GM18502 (cell line): ENCODE results near the gene KNDC1.
"Not testable (repeated sequence)": the region's sequence is repeated elsewhere in the genome, so short reads cannot be mapped to it uniquely, and the experiment has no call there.

Source experiments
- ATAC-seq: cut with Tn5 transposase; IDR thresholded peaks from one replicate; pipeline ENCODE4 v1.9.1; 2021; ENCODE audit warnings: mild to moderate bottlenecking; ENCODE audit not compliant: unreplicated experiment, poor library complexity

KNDC1 gene

DNA sequence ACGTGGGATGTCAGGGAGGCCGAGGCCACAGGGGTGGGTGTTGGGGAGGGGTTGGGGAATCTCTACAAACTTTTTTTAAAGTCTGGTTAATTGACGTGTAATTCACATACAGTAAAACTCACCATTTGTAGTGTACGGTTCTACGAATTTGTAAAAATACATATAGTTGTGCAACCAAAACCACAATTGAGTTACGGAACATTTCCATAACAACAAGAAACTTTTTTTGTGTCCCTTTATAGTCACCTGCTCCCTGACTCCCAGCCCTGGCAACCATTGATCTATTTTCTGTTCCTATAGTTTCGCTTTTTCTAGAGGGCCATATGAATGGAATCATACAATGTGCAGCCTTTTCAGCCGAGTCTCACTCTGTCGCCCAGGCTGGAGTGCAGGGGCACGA is 74.8 kb downstream of the KNDC1 start:
- ATAC-seq, result not testable (repeated sequence)

DNA sequence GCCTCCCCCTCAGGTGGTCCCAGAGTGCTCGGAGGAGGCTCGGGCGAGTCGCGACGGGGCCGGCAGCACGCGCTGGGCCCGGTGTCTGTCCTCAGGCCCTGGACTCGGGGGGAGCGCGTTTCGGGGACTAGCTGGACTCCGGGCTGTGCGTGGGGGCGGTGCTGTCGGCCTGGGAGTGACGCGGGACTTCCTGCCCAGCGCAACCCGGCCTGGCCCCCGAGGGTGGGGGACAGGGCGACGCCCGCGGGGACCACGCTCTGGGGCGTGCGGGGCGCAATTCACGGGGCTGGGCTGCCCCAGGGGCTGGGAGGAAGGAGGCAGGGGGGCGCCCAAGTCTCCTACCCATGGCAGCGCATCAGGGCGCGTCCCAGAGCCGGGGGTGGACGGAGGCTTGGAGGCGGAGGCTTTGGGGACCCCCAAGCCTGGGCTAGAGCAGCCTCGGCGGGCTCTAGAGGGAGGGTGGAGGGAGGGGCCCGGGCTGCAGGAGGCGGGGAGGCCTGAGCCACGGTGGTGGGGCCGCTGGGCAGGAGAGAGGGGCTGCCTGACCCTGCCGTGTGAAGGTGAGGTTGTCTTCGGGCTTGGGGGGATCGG is 75.3 kb downstream of the KNDC1 start:
- no peak for ATAC-seq

DNA sequence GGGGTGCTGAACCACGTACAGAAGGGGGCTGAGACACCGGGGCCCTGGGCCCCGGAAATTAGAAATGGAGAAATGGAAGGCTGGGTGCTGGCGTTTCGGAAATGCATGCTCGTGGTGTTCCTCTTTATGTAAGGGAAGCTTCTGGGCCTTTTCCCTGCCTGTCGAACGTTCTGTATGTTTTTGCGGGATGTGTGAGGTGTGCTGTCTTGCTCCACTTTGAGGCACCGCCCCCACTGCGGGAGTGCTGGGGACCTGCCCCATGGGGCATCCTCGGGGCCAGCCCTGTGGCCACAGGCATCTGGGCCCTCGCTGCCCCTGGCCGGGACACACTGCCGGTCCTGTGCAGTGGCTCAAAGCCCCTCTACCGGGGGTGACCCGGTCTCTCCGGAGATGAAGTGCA is 75.9 kb downstream of the KNDC1 start:
- ATAC-seq, result no peak

DNA sequence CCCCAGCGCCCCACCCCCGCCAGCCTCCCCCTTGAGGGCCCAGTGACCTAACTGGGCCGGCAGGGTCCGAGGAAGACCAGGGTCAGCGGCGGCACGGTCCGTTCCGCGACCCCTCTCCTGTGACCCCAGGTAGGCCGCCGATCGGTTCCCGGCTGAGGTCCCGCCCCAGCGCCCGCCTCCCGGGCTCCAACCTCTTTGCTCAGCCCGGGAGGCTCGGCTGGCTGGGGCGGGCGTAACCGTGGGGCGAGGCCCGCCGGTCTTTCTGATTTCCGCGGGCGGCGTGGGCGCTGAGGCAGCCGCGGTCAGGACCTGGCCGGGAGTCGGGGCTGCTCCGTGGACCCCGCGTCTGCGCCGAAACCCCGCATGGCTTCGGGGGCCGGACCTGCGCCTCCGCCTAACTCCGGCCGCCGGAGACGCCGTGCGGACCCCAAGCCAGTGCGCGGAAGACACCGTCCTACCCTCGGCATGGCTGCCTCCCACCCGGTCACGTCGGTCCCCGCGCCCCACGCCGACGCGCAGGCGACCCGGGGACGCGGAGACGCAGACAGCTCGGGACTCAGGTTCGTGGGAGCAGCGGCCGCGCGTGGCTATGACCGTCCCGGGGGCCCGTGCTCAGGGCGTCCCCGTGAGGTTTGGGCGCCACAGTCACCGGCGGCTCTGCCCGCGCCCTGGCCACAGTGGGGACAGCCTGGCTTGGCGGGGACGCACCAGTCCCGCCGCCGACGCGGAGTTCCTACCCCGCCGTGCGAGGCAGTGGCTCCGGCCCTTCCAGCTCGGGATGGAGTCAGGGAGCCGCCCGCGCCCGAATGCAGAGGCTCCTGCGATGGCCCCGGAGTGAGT is 76.6 kb downstream of the KNDC1 start:
- ATAC-seq, result no peak

DNA sequence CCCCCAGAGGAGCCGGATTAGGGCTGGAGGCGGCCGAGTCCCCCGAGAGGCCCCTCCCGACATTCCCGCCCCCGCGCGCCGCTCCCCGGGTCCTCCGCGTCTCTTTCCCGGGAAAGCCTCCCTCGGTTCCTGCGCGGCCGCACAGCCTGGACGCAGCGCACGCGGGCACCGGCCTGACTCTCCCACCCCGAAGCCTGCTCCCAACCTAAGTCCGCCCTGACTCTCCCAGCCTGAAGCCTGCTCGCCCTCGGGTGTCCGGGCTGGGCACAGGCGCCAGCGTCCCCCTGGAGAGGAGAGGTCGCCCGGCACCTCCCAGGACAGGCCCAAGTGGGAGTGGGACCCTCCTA is 77.2 kb downstream of the KNDC1 start:
- ATAC-seq, result no peak

DNA sequence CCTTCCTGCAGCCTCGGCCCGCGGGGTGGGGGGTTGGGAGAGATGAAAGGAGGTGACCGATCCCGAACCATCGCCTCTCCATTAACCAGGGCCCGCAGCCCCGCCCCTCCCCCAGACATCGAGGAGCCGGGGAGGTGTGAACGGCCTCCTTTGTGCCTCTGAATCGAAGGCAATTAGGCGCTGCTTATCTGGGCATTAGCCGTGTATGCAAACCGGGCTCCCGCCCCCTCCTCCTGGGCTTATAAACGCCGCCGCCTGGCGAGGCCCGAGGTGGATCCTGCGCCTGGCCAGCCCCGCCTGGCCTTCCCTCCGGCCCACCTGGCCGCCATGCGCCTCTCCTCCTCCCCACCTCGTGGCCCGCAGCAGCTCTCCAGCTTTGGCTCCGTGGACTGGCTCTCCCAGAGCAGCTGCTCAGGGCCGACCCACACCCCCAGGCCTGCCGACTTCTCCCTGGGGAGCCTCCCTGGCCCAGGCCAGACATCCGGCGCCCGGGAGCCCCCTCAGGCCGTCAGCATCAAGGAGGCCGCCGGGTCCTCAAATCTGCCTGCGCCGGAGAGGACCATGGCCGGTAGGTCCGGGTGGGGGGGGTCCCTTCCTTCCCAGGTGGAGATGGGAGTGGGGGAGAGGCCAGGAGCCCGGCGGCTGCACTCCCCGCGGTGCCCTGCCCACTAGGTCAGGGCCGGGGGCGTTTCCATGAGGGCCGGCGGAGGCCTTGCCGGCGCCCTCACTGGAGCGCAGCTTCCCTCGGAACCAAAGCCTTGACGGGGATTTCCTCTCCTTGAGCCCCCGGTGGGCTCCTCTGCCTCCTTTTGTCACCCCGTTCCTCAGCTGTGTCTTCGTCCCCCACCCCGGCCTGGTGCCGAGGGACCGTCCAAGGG is 77.8 kb downstream of the KNDC1 start, which contains the start of gene VENTX:
Gene VENTX, plus strand, starts transcription at position 268 of the 878 bp plus-strand sequence. Its CDS starts 60 bp downstream, at position 328.
- no peak for ATAC-seq

DNA sequence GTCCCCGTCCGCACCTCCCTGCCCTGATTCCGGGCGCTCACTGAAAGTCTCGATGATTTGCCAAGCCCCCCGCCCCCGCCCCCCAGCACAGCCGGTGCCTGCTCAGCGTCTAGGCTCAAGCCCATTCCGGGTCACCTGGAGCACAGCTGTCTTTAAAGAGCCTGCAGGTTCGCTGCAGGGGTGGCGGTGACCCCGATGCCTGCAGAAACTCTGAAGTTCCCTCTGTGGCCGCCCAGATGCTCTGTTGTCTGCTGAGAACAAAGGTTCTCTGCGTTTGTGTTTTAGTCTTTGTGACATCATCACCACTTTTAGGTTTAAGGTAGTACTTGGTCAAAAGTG is 78.4 kb downstream of the KNDC1 start:
- ATAC-seq, result no peak

DNA sequence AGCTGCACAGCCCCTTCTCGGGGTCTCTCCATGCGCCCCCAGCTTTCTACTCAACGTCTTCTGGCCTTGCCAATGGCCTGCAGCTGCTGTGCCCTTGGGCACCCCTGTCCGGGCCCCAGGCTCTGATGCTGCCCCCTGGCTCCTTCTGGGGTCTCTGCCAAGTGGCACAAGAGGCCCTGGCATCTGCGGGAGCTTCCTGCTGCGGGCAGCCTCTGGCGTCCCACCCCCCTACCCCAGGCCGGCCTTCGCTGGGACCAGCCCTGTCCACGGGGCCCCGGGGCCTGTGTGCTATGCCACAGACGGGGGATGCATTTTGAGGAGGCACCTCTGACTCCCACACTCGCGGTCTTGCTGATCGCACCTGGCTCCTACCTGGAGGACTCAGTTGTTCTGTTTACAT is 80.0 kb downstream of the KNDC1 start:
- no peak for ATAC-seq

DNA sequence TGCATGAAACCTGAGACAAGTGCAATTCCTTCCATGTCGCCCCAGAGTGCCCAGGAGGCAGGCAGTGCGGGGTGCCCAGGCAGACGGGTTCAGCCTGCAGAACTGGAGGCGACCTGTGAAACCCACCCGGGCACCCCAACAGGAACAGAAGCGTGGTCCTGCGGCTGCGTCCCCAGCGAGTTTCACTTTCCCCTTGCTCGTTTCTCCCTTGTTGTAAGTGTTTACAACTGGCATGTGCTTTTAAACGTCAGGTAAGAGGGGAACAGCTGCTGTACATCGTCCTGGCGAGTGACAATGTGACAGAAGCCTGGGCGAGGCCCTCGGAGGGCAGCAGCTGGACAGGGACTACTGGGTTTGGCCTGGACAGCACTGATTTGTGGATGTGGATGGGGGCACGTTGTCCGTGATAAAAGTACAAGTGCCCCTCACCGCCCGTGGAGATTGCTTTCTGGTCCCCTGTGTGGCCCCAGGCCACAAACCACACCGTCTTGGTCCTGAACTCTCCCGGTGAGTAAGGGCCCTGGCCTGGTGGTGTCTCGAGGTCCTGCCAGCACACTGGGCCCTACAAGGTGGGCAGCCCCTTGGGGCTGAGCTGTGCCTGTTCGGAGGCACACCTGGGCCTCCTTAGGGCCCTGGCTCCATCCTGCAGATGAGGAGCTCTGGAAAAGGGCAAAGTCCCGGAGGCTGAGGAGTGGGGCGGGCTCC is 81.6 kb downstream of the KNDC1 start:
- peak; percentile 64 for ATAC-seq

DNA sequence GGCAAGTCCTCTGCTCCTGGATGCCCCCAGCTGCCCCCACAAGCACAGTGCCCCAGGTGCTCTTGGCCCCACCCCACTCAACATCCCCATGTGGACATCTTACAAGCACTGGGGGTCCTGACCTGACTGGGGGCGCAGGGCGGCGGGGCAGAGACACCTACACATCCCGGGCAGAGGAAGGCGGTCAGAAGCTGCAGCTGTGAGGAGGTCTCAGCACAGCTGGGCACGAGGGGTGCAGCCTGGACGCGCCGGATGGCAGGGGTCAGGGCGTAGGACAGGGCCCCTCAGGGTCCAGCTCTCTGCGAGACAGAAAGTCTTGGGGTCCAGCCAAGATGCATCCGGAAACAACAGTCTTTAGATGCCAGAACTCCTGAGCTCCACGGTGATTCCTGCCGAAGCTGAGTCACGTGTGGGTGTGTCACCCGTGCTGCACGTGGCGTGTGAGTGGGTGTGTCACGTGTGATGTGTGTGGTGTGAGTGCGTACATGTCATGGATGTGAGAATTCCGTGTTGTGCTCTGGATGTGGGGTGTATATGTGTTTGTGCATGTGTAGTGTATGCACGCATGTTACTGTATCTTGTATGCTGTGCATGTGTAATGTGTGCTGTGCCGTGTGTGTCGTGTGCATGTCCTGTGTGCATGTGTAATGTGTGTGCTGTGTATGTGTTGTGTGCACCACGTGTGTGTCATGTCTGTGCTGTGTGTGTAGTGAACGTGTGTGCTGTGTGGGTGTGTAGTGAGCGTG is 82.8 kb downstream of the KNDC1 start:
- no peak for ATAC-seq

DNA sequence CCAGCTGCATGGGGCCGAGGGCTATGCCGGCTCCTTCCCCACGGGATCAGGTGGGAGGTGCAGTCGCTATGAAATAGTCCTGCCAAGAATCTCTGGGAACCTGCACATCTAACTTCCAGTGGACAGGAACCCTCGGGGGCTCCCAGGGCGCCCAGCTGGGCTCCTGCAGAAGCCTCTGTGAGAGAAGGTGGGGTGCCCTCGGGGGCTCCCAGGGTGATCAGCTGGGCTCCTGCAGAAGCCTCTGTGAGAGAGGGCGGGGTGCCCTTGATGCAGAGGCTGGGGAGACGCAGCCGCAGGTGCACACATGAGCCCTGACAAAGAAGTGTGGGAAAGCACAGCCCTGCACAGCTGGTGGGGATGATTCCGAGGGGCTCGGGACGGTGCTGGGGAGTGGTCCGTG is 83.6 kb downstream of the KNDC1 start:
- ATAC-seq, result no peak

DNA sequence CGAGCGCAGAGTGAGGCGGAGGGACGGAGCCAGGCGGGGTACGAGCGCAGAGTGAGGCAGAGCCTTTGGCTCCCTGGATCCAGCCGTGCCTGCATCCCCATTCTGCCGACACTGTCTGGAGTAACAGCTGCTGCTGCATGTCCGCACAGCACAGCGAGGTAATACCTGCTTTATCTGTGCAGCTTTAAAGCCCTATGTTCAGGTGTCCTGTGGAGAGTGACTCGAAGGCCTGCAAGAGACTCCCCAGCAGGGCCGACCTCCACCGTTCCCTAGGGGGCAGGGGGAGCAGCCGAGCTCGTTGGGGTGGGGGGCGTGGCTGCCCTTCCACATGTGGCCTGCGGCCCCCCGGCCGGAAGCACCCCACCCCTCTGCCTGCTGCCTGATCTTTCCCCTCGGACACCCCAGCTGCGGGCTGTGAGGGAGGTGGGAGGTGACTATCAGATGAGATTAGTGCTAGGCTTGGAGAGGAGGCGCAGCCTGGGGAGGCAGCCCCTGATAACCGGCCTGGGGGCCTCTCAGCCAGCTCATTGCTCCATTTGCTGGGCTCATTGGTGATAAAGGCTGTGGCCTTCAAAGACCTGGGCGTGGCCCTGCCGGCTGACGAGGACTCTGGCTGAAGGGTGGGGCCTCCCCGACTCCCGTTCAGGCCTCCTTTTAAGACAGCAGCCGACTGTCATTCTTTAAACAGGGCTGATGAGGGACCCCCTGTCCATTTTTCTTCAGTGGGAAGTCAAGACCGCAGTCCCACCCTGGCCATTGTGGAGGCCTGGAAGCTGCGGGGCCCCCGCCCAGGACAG is 85.6 kb downstream of the KNDC1 start:
- no peak for ATAC-seq

DNA sequence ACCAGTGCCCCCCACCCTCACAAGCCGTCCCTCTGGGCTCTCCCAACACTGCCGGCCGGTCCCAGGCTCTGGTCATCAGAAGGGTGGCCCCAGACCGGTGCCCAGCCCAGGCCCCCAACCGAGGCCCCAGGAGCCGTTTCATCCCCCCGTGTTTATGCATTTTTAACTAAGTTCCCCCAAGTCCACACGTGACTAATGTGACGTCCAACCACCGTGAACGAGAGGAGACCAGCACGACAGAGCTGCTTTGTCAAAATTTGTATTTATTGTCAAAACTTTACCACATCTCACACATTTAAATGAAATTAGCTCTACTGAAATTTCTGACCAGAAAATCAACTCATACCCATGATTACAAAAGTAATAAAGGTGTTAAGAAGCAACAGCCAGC is 86.2 kb downstream of the KNDC1 start:
- no peak for ATAC-seq

DNA sequence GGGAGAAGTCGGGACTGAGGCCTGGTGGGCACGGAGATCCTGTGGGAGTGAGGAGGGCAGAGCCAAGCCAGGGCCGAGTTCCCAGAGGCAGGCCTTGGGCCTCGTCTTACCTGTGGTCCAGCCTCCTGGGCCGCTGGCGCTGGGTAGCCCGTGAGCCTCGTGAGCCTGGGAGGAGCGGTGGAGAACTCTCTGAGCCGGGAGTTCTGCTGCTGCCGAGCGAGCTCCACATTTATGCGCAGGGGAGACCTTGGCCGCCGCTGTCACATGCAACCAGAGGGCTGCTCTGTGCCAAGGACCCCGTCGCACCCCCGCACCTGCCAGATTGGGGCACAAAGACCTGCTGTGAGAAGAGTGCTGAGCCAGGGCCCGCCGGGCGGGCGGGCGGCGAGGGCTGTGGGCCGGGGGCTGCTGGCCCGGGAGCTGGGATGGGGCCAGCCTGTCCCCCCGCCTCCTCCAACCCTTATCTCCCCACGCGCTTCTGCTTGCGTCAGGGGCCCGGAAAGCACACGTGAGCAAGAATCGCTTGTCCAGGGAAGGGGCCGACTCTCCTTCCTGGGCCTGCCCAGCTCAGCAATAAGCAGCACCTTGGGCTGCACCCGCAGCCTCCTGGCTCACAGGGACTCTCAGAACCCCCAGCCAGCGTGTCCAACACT is 87.8 kb downstream of the KNDC1 start:
- ATAC-seq, result no peak

DNA sequence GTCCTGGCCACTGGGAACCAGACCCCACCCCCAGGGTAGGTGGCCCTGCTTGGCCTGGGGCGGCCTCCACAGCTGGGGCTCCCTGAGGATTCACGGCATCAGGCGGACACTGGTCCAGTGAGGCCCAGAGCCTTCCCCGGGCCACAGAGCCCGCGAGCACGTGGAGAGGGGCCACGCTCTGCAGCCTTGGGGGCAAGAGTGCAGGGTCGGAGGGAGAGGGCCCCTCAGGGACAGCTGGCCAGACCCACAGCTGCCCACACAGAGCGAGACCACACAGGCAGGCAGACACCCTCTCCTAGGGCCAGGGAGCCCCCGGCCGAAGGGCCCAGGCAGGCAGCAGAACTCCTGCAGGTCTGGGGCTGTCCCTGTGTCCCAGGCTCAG is 88.3 kb downstream of the KNDC1 start:
- ATAC-seq, result no peak

DNA sequence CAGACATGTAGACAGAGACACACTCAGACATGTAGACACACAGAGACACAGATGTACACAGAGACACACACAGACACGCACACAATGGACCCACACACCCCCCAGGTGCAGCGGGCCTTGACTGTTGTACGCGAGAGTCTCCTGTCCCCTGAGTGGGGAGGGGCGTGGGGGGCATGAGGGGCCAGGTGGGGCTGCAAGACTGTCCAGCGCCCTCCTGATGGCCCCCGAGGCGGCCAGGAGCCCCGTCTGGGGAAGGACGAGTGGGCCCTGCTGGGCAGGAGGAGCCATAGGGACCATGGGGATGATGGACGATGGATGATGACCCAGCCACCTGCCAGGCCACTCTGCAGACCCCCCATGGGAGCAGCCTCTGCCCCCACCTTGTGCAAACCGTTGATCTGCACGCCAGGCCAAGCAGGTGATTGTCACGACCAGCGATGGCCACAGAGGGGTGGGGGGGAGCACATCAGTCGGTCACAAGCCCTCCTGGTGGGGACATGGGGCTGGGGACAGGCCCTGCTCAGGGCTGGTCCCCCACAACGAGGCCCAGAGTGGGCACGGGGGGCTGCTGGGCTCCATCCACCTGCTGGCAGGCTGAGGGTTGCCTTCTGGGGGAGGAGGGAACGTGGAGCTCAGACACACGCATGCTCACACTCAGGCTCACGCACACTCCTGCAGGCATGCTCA is 89.2 kb downstream of the KNDC1 start:
- ATAC-seq, result no peak

DNA sequence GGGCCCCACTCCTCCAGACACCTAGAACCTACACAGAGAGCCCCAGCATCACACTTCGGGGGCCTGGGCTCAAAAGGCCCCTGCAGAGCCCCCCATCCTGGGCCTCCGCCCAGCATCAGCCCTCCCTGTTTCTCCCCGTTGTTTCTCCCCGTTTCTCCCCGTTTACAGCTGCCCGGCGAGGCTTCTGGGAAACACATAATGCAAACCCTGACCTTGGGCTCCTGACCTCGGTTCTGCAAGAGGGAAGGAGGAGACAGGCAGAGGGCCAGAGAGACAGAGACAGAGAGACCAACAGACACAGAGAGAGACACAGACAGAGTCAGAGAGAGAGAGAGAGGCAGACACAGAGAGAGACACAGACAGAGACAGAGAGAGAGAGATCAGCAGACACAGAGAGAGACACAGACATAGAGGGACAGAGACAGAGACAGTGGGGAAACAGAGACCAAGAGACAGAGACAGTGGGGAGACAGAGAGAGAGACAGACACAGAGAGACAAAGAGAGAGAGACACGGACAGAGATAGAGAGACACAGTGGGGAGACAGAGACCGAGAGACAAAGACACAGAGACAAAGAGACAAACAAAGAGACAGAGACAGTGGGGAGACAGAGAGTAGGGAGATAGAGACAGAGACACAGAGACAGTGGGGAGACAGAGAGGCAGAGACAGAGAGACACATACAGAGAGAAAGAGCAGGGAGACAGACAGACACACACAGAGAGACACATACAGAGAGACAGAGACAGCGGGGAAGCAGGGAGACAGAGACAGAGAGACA is 90.1 kb downstream of the KNDC1 start:
- ATAC-seq, result no peak
